HG03060 (cell line): ENCODE data around the gene MFSD11.
"Not testable (repeated sequence)": the region's sequence is repeated elsewhere in the genome, so short reads cannot be mapped to it uniquely, and the experiment has no call there.

ENCODE experiments used
- ATAC-seq: cut with Tn5 transposase; IDR thresholded peaks from one replicate; pipeline ENCODE4 v1.9.1; 2021; ENCODE audit warnings: low read depth, moderate number of reproducible peaks; ENCODE audit not compliant: unreplicated experiment

MFSD11 gene

DNA sequence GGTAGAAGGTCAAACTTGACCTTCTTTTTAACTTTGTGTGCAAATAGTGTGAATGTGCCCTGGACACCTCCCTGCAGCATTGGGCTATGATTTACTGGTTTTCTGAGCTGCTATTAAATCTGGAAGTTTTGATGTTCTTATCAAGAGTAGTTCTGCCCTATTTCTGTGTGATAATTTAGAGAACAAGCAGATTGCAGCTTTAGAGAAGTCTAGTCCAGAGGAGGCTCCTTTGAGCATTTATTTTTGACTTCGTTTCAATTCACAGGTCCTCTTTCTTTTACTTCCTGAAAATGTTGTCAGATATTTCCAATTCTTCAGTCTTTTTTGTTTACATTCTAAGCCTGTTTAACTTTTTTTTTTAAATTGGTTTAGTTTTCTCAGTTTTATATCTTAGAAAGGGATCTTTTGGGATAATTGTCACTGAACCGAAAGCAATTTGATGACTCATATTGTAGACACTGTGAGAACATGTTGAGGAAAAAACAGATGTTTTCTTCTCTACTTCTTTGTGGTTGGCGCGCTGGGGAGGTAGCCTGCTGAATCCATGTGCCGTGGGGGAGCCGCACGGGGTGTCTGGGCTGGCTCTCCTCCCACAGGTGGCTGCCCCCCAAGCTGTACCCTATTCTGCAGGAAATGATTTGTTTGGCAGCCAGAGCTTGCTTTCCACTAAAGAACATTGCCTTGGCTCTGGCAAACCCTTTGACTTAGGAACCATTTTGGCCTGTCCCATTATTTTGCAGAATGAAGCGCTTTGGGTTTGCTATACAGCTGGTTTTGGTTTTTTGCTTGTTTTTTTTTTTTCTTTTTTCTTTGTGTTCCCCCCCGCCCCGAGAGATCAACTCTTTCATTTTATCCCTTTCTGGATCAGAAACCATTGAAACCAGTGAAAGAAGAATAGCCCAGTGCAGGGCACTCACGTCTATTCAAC is 53.4 kb downstream of the MFSD11 start:
- no peak for ATAC-seq

DNA sequence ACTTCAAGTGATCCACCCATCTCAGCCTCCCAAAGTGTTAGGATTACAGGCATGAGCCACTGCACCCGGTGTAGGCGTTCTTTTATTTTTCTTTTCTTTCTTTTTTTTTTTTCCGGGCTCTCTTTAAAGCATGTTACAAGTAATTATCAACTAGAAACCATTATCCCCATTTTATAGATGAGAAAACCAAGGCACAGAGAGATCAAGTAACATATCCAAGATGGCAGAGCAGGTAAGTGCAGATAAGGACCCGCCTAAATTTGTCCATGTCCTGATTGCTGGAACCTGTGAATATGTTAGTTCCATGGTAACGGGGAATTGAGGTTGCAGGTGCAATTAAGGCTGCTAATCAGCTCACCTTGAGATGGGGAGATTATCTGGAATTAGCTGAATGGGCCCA is 54.4 kb downstream of the MFSD11 start:
- no peak for ATAC-seq

DNA sequence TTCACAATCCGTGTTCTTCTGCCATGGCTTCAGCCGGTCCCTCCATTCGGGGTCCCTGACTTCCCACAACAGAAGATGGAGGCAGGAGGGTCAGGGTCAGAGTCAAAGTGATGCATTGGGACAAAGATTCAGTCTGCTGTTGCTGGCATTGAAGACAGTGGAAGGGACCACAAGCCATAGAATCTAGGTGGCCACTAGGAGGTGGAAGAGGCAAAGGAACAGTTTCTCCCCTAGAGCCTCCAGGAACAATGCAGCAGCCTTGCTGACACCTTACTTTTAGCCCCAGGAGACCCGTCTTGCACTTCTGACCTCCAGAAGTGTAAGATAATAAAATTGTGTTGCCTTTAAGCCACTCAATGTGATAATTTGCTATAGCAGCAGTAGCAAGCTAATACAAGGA is 55.9 kb downstream of the MFSD11 start:
- ATAC-seq: no peak

GRCh38 chr17:76796081-76796480 is 58.2 kb downstream of the MFSD11 start:
- ATAC-seq: no peak

GRCh38 chr17:76797241-76797840 is 59.4 kb downstream of the MFSD11 start:
- ATAC-seq: no peak

- no peak for ATAC-seq
Measured at GRCh38 chr17:76801706-76802105, 63.8 kb downstream of the MFSD11 start.

DNA sequence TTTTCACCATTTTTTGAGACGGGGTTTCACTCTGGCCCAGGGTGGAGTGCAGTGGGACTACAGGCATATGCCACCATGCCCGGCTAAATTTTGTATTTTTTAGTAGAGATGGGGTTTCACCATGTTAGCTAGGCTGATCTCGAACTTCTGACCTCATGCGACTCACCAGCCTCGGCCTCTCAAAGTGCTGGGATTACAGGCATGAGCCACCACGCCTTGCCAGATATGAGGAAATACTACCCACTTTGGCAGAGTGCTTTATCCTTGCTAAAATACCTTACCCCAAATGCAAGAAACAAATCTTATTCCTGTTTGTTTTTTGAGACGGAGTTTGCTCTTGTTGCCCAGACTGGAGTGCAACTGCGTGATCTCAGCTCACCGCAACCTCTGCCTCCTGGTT is 67.4 kb downstream of the MFSD11 start:
- ATAC-seq: no peak

GRCh38 chr17:76806151-76806550 is 68.2 kb downstream of the MFSD11 start:
- ATAC-seq: not testable (repeated sequence)

DNA sequence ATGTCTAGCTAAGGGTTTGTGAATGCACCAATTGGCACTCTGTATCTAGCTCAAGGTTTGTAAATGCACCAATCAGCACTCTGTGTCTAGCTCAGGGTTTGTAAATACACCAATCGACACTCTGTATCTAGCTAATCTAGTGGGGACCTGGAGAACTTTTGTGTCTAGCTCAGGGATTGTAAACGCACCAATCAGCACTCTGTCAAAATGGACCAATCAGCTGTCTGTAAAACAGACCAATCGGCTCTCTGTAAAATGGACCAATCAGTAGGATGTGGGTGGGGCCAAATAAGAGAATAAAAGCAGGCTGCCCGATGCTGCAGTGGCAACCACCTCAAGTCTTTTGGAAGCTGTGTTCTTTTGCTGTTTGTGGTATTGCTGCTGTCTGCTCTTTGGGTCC is 68.8 kb downstream of the MFSD11 start:
- not testable (repeated sequence) for ATAC-seq

DNA sequence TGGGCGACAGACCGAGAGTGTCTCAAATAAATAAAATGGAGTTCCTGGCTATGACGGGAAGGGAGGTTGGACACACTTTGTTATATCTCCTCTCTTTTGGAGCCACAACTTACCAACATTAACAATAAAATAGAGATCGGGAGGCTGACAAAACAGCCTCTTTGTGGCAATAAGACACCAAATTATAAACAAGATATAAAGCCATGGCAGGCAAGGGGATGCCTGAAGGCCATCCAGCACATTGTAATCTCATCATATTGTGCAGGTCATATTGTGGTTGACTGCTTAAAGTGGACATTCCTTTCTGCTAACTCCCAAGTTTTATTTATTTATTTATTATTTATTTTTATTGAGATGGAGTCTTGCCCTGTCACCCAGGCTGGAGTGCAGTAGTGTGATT is 70.4 kb downstream of the MFSD11 start:
- no peak for ATAC-seq

DNA sequence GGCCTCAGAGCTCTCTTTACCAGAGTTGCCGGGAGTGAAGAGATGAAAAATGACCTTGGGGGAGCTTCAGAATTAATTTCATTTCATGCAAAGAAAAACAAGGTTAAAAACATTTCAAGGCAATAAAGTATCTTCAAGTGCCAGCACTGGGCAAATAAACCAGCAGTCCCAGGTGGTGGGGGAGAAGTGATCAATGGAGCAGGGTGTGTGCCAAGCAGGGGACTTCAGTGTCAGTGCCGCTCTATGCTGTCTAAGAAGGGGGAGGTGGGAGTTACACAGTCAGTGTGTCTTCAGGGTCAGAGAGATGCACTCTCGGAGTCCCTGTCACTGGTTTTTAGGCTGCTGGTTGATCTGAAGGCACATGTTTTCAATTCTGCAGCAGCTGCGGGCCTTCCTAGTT is 73.0 kb downstream of the MFSD11 start:
- ATAC-seq: no peak

GRCh38 chr17:76811834-76812233 is 73.9 kb downstream of the MFSD11 start:
- no peak for ATAC-seq

DNA sequence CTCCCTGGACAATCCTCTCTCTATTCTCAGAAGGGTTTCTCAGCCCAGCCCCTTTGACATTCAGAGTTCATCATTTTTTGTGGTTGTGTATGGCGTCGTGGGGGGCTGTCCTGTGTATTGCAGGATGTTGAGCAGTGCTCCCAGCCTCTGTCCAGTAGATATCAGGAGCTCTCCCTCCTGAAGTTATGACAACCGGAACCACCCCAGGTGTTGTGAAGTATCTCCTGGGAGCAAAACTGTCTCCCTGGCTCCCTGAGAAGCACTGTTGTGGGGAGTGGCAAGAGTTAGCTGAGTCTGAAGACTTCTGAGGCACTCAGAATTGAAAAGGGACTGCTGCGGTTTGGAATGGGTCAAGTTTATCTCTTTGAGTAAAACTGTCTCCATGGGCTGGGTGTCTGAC is 74.3 kb downstream of the MFSD11 start:
- ATAC-seq: no peak

GRCh38 chr17:76812968-76813367 is 75.0 kb downstream of the MFSD11 start:
- no peak for ATAC-seq

DNA sequence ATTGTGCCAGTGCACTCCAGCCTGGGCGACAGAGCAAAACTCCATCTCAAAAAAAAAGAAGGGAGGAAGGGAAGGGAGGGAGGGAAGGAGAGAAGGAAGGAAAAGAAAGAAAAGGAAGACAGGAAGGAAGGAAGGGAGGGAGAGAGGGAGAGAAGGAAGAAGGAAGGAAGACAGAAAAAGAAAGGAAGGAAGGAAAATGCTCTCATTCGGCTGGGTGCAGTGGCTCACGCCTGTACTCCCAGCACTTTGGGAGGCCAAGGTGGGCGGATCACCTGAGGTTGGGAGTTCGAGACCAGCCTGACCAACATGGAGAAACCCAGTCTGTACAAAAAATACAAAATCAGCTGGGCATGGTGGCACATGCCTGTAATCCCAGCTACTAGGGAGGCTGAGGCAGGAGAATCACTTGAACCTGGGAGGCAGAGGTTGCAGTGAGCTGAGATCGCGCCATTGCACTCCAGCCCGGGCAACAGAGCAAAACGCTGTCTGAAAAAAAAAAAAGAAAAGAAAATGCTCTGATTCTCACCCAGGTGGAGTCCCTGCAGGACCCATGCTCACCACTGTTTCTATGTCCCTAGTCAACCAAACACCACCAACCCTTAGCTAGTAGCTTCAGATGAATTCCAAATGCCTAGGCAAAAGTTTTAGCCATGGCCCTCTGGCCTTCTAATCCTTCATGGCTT is 78.1 kb downstream of the MFSD11 start:
- not testable (repeated sequence) for ATAC-seq

- no peak for ATAC-seq
Measured at GRCh38 chr17:76816590-76817135, 78.7 kb downstream of the MFSD11 start.

- ATAC-seq: no peak
Measured at GRCh38 chr17:76820039-76820438, 82.1 kb downstream of the MFSD11 start.

DNA sequence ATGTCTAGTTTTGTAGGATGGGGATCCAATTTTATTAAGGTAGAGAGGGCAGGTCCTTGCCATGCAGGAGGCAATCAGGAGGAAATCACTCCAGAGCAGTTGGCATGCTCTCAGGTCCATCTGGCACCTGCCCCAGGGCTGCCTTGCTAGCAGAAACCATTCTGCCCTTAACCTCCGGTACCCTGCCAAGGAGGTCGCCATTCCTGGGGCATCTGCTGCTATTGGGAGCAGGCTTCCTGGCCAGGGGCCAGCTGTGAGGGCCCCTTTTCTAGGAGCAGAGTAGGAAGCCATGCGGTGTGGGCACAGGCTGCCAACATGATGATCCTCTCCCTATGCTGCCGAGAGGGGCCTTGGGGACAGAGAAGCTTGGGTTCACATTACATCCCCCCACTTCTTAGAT is 82.6 kb downstream of the MFSD11 start:
- no peak for ATAC-seq

DNA sequence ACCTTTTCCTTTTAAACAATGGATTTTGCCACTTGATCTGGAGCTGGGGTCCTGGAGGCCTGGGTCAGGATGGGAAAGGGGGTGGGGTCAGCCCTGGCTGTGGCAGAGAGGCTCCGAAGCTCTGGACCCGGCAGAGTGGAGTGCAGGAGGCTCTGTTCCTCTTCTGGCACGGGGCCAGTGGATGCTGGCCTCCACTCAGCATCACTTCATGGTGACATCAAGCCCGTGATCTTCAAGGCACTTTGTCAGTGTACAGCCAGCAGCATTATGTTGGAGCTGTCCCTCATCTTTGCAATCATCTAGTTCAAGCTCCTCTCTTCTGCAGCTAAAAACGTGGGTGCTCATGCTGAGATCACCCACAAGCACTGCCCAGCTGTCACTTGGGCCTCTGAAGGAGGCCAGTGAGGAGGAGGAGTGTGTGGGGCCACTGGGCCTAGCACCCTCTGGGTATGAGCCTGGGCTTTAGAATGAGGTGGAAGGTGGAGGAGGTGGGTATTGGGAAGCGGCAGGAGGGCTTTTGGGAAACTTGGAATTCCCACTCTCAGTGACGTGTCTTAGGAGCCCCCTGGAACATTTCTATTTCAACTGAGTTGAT is 84.4 kb downstream of the MFSD11 start:
- ATAC-seq: no peak

- no peak for ATAC-seq
Measured at GRCh38 chr17:76824093-76824492, 86.2 kb downstream of the MFSD11 start.
